ENCODE results near the gene GSK3B. TPM values are rescaled to one million over a fixed set of nuclear protein-coding genes. Genes with fewer than 3 reads are reported as not detected.

GSK3B gene
- polyA plus RNA-seq, 1 donor (not counting 4 experiments of a cell fraction or from before 2014, with no cell fraction given) = 73.3 TPM

DNA sequence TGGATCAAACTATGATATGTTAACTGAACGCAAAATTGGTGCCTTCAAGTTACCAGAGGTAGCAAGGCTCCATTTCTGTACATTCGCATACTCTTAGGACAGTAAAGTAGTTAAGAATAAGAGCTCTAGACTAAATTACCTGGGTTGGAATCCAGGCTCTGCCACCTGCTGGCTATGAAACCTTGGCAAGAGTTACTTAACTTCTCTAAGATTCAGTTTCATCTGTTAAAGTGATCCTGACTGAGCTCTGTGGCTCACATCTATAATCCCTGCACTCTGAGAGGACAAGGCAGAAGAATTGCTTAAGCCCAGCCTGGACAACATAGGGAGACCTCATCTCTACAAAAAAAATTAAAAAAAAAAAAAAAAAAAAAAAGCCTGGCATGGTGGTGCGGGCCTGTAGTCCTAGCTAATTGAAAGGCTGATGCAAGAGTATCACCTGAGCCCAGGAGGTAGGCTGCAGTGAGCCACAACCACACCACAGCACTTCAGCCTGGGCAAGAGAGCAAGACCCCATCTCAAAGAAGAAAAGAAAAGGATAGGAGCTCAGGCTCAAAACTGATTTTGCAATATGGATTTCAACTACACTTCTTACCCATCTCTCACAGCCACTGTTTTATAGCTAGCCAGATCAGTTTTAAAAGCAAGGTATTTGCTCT lies 21.3 kb downstream of the GSK3B start:
- Histone ChIP-seq H2AFZ (ENCODE audit: control insufficient read depth, low read length) (no peak overlapping the region), H3K9ac (ENCODE audit: control insufficient read depth, extremely low read depth, insufficient read depth, low read length) (no peak overlapping the region), H4K20me1 (ENCODE audit: control insufficient read depth, extremely low read depth, insufficient read depth, low read length) (peaks cover 33% of the 10 kb centered on the region), H3K27me3 (ENCODE audit: control insufficient read depth, extremely low read depth, insufficient read depth, low read length) (no peaks in the 10 kb centered on the region), H3K4me3 (ENCODE audit: control insufficient read depth in 2 of 3, extremely low read depth in 1 of 3, insufficient read depth in 2 of 3, low read depth in 1 of 3, low read length in 3 of 3) (no peak overlapping the region), H3K9me3 (ENCODE audit: control insufficient read depth, low read depth, low read length) (no peaks in the 10 kb centered on the region), H3K79me2 (ENCODE audit: control insufficient read depth, insufficient read depth, low read length) (peaks cover 96% of the 10 kb centered on the region), H3K9me1 (ENCODE audit: control insufficient read depth, extremely low read depth, insufficient read depth, low read length) (no peaks in the 10 kb centered on the region), H3K27ac (ENCODE audit: control insufficient read depth, insufficient read depth, low read length) (no peak overlapping the region), H3K4me2 (ENCODE audit: control insufficient read depth, extremely low read depth, insufficient read depth, low read depth, low read length) (no peak overlapping the region), H3K36me3 (ENCODE audit: control insufficient read depth in 2 of 2, extremely low read depth in 1 of 2, insufficient read depth in 2 of 2, low read length in 2 of 2) (no peaks in the 10 kb centered on the region), H3K4me1 (ENCODE audit: control insufficient read depth, extremely low read depth, insufficient read depth, low read length) (no peaks in the 10 kb centered on the region)
- FAIRE-seq = no peak
- DNase-seq (ENCODE audit: low read depth, low spot score) = no peak
- TF ChIP-seq EZH2 (IDR thresholded peaks at IDR 0.05; ENCODE audit: low read length) (no peak), CTCF (optimal IDR thresholded peaks at IDR 0.05 in 1 of 3, IDR thresholded peaks at IDR 0.05 in 1 of 3, conservative IDR thresholded peaks at IDR 0.05 in 1 of 3; ENCODE audit: extremely low read depth in 1 of 3, insufficient read depth in 2 of 3, low read length in 3 of 3) (no peak)
- dilution Hi-C loops (cut with MboI; ENCODE audit: extremely low pct_ligation_motif_present, low sequenced_read_pairs) = no loop called here

DNA sequence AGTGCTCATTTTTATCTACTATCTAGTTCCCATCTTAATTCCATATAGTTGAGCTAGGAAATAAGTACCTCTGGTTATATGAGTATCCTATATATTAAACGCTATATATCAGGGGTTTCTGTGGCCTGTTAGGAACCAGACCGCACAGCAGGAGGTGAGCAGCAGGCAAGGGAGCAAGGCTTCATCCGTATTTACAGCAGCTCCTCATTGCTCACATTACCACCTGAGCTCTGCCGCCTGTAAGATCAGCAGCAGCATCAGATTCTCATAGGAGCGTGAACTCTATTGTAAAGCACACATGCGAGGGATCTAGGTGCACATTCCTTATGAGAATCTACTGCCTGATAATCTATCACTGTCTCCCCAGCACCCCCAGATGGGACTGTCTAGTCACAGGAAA lies 23.0 kb downstream of the GSK3B start:
- Histone ChIP-seq H4K20me1 (ENCODE audit: control insufficient read depth, extremely low read depth, insufficient read depth, low read length) (peaks cover 36% of the 10 kb centered on the region), H3K27ac (ENCODE audit: control insufficient read depth, insufficient read depth, low read length) (no peak overlapping the region), H3K9me3 (ENCODE audit: control insufficient read depth, low read depth, low read length) (no peaks in the 10 kb centered on the region), H3K9ac (ENCODE audit: control insufficient read depth, extremely low read depth, insufficient read depth, low read length) (no peak overlapping the region), H3K36me3 (ENCODE audit: control insufficient read depth in 2 of 2, extremely low read depth in 1 of 2, insufficient read depth in 2 of 2, low read length in 2 of 2) (no peaks in the 10 kb centered on the region), H2AFZ (ENCODE audit: control insufficient read depth, low read length) (no peak overlapping the region), H3K4me3 (ENCODE audit: control insufficient read depth in 2 of 3, extremely low read depth in 1 of 3, insufficient read depth in 2 of 3, low read depth in 1 of 3, low read length in 3 of 3) (no peak overlapping the region), H3K4me1 (ENCODE audit: control insufficient read depth, extremely low read depth, insufficient read depth, low read length) (no peaks in the 10 kb centered on the region), H3K27me3 (ENCODE audit: control insufficient read depth, extremely low read depth, insufficient read depth, low read length) (no peaks in the 10 kb centered on the region), H3K9me1 (ENCODE audit: control insufficient read depth, extremely low read depth, insufficient read depth, low read length) (no peaks in the 10 kb centered on the region), H3K79me2 (ENCODE audit: control insufficient read depth, insufficient read depth, low read length) (peaks cover 98% of the 10 kb centered on the region), H3K4me2 (ENCODE audit: control insufficient read depth, extremely low read depth, insufficient read depth, low read depth, low read length) (no peak overlapping the region)
- dilution Hi-C loops (cut with MboI; ENCODE audit: extremely low pct_ligation_motif_present, low sequenced_read_pairs) = no loop called here
- DNase-seq (ENCODE audit: low read depth, low spot score) (no peak), FAIRE-seq (no peak)
- no peak for TF ChIP-seq EZH2 (IDR thresholded peaks at IDR 0.05; ENCODE audit: low read length)
- TF ChIP-seq CTCF (optimal IDR thresholded peaks at IDR 0.05 in 1 of 3, IDR thresholded peaks at IDR 0.05 in 1 of 3, conservative IDR thresholded peaks at IDR 0.05 in 1 of 3; ENCODE audit: extremely low read depth in 1 of 3, insufficient read depth in 2 of 3, low read length in 3 of 3) = no peak
